Panc1 (cell line): ENCODE data around the gene SDK1. TPM values are rescaled to one million over a fixed set of nuclear protein-coding genes. Genes with fewer than 3 reads are reported as not detected.

ENCODE experiments used
- ATAC-seq: fragments of 200-7000 bp; cut with Tn5 transposase; 2 replicates; pipeline ENCODE4 v1.9.1; 2020; ENCODE audit warnings: mild to moderate bottlenecking, moderate library complexity
- BruUV-seq: library from RNA; stranded (reverse); fragments of 400-500 nt; replicated peaks from 2 replicates; lab custom pipeline; 2021; lab: Mats Ljungman, UMichigan
- CTCF ChIA-PET: fragments of 300-600 bp; sonication (Branson Sonifier 250); formaldehyde crosslinking; loops from one replicate; lab custom pipeline; 2022; ENCODE audit warnings: antibody characterized with exemption; lab: Charles Lee
- POLR2A ChIA-PET: fragments of 300-600 bp; sonication (Branson Sonifier 250); formaldehyde crosslinking; loops from one replicate; lab custom pipeline; 2022; ENCODE audit warnings: antibody characterized with exemption; lab: Charles Lee
- DNase-seq: peaks from one replicate; pipeline ENCODE4 v3.0.0-alpha.2; 2010; ENCODE audit warnings: low read depth, low spot score
- H3K27ac ChIP-seq: 2 replicates; pipeline ENCODE4 v1.5.1; 2011; ENCODE audit warnings: mild to moderate bottlenecking, low read length, inconsistent platforms
- H3K27me3 ChIP-seq: fragments of 200-500 bp; sonication (Bioruptor generic); 2 replicates; pipeline ENCODE4 v1.6.0; 2014; ENCODE audit warnings: low read length, inconsistent platforms; ENCODE audit not compliant: control insufficient read depth, insufficient read depth
- H3K36me3 ChIP-seq: fragments of 200-500 bp; sonication (Bioruptor generic); 2 replicates; pipeline ENCODE4 v1.5.1; 2014; ENCODE audit warnings: inconsistent platforms, mild to moderate bottlenecking, low read length, moderate library complexity; ENCODE audit not compliant: control insufficient read depth, insufficient read depth
- H3K4me1 ChIP-seq: 2 replicates; pipeline ENCODE4 v1.5.1; 2011; ENCODE audit warnings: inconsistent platforms, mild to moderate bottlenecking, low read length, moderate library complexity; ENCODE audit not compliant: control insufficient read depth, insufficient read depth
- H3K4me3 ChIP-seq, 2 experiments: 2 replicates each; pipeline ENCODE4 v1.5.1; 2011 to 2012; ENCODE audit warnings: low read depth in 2 of 2, low read length in 2 of 2, mild to moderate bottlenecking in 2 of 2, inconsistent platforms in 1 of 2, moderate library complexity in 1 of 2
- H3K9me3 ChIP-seq: fragments of 200-500 bp; sonication (Bioruptor generic); 2 replicates; pipeline ENCODE4 v1.5.1; 2014; ENCODE audit warnings: low read depth, mild to moderate bottlenecking, inconsistent platforms, low read length, moderate library complexity; ENCODE audit not compliant: control insufficient read depth, insufficient read depth
- CTCF ChIP-seq: fragments of 450-650 bp; IDR thresholded peaks from 2 replicates; pipeline ENCODE4 v1.5.1; 2017; ENCODE audit warnings: mild to moderate bottlenecking
- POLR2AphosphoS5 ChIP-seq: IDR thresholded peaks from 2 replicates; pipeline ENCODE4 v1.6.1; 2012; ENCODE audit warnings: mild to moderate bottlenecking, low read depth, low read length, moderate library complexity
- REST ChIP-seq, 2 experiments: IDR thresholded peaks; 2 replicates each; pipeline ENCODE4 v1.6.1; 2011 to 2012; ENCODE audit warnings: low read depth in 2 of 2, control low read depth in 1 of 2, low read length in 1 of 2, mild to moderate bottlenecking in 1 of 2, moderate library complexity in 1 of 2; ENCODE audit not compliant: insufficient read depth in 1 of 2
- SIN3A ChIP-seq: IDR thresholded peaks from 2 replicates; pipeline ENCODE4 v1.6.1; 2012; ENCODE audit warnings: low read depth, mild to moderate bottlenecking, low read length, moderate library complexity, borderline replicate concordance; ENCODE audit not compliant: insufficient read depth
- TCF7L2 ChIP-seq: IDR thresholded peaks from 2 replicates; pipeline ENCODE4 v1.6.1; 2011; ENCODE audit warnings: mild to moderate bottlenecking, low read depth, low read length, inconsistent platforms
- in situ Hi-C: cut with HindIII; loops from 2 replicates; pipeline ENCODE4 v1.10.0; 2016; ENCODE audit warnings: low sequenced_read_pairs, low pct_unique_long_range_greater_than_20kb
- intact Hi-C: fragments of 100-400 bp; cut with micrococcal nuclease; formaldehyde crosslinking; loops from one replicate; pipeline ENCODE4 v1.10.0; 2022; ENCODE audit not compliant: unreplicated experiment
- total RNA-seq: library from RNA; stranded (reverse); gene quantifications from one replicate; pipeline ENCODE4 v1.2.1, GENCODE V29; 2021; ENCODE audit not compliant: unreplicated experiment

Gene SDK1
- total RNA-seq, 1 experiment from 2014 or later = 47.4 TPM

- ATAC-seq (no peak), DNase-seq (no peak)
- POLR2A ChIA-PET = interaction anchor here (0.6 kb wide), 1 partner anchor 367 kb away, joined by 3 read pairs; no protein-coding TSS in a partner anchor
- H3K9me3 ChIP-seq = no peaks in the 10 kb centered on the region
- TF ChIP-seq SIN3A = no peak
- no peak for TF ChIP-seq TCF7L2
- no peak for TF ChIP-seq REST (IDR thresholded peaks at IDR 0.05; ENCODE audit: insufficient read depth in 1 of 2, low read depth in 2 of 2, low read length in 1 of 2)
- no peak for TF ChIP-seq POLR2AphosphoS5
- no peak for TF ChIP-seq CTCF
- CTCF ChIA-PET = no interaction called here
- BruUV-seq = no TSS peak
- H3K4me1 ChIP-seq = no peaks in the 10 kb centered on the region
- in situ Hi-C loops (no loop called here), intact Hi-C loops (no loop called here)
- H3K4me3 ChIP-seq = no peak overlapping the region
- H3K27me3 ChIP-seq = no peaks in the 10 kb centered on the region
- no peaks in the 10 kb centered on the region for H3K36me3 ChIP-seq
- H3K27ac ChIP-seq = no peak overlapping the region
Observed at GRCh38 chr7:4195660-4196059, 894.6 kb downstream of the SDK1 start.

- ChIA-PET POLR2A (no interaction called here), CTCF (no interaction called here)
- intact Hi-C loops = no loop called here
- H3K36me3 ChIP-seq = no peaks in the 10 kb centered on the region
- DNase-seq (no peak), ATAC-seq (no peak)
- no peaks in the 10 kb centered on the region for H3K4me1 ChIP-seq
- no TSS peak for BruUV-seq
- TF ChIP-seq CTCF = no peak
- no peak for TF ChIP-seq TCF7L2
- no peak for TF ChIP-seq POLR2AphosphoS5
- TF ChIP-seq SIN3A = no peak
- TF ChIP-seq REST (IDR thresholded peaks at IDR 0.05; ENCODE audit: insufficient read depth in 1 of 2, low read depth in 2 of 2, low read length in 1 of 2) = no peak
- H3K9me3 ChIP-seq = no peaks in the 10 kb centered on the region
- in situ Hi-C loops = no loop called here
- no peaks in the 10 kb centered on the region for H3K27me3 ChIP-seq
- H3K4me3 ChIP-seq = no peak overlapping the region
- H3K27ac ChIP-seq = no peak overlapping the region
Observed at GRCh38 chr7:4196121-4196819, 895.2 kb downstream of the SDK1 start.
